ENCODE results near the gene MYRF.

- TF ChIP-seq CTCF (IDR thresholded peaks at IDR 0.05) (no peak), POLR2A (IDR thresholded peaks at IDR 0.05) (no peak)
Observed at GRCh38 chr11:61763930-61764605, 11.6 kb downstream of the MYRF start.
